SK-N-SH treated with all-trans-retinoic acid at 6 μM for 48 hours (cell line): ENCODE results near the gene UNC45B.

Experiments used
- ATAC-seq: fragments of 200-7000 bp; cut with Tn5 transposase; 3 replicates; pipeline ENCODE4 v1.9.1; 2020; ENCODE audit warnings: mild to moderate bottlenecking, moderate library complexity
- ARNTL ChIP-seq: fragments of 450-650 bp; formaldehyde crosslinking; IDR thresholded peaks from 2 replicates; pipeline ENCODE4 v1.5.0; 2020; ENCODE audit warnings: low read depth, mild to moderate bottlenecking, moderate library complexity, borderline replicate concordance
- BACH2 ChIP-seq: fragments of 250-450 bp; sonication (Bioruptor Pico); IDR thresholded peaks from 2 replicates; pipeline ENCODE4 v1.9.0; 2021; ENCODE audit warnings: mild to moderate bottlenecking, borderline replicate concordance
- CREB5 ChIP-seq: fragments of 250-450 bp; sonication (Bioruptor Pico); IDR thresholded peaks from 2 replicates; pipeline ENCODE4 v1.5.1; 2020; ENCODE audit warnings: low read depth, mild to moderate bottlenecking, moderate library complexity
- CSDC2 ChIP-seq: fragments of 250-450 bp; sonication (Bioruptor Pico); IDR thresholded peaks from 2 replicates; pipeline ENCODE4 v1.5.0; 2020; ENCODE audit warnings: mild to moderate bottlenecking, moderate library complexity
- CSRNP3 ChIP-seq: fragments of 250-450 bp; sonication (Bioruptor Pico); IDR thresholded peaks from 2 replicates; pipeline ENCODE4 v1.5.1; 2021; ENCODE audit warnings: mild to moderate bottlenecking, moderate library complexity
- ESRRG ChIP-seq: fragments of 250-450 bp; sonication (Bioruptor Pico); IDR thresholded peaks from 2 replicates; pipeline ENCODE4 v1.6.1; 2021; ENCODE audit warnings: mild to moderate bottlenecking
- GLIS3 ChIP-seq: fragments of 250-450 bp; sonication (Bioruptor Pico); IDR thresholded peaks from 2 replicates; pipeline ENCODE4 v1.5.0; 2020; ENCODE audit warnings: mild to moderate bottlenecking, moderate library complexity
- ISL1 ChIP-seq: fragments of 250-450 bp; sonication (Bioruptor Pico); IDR thresholded peaks from 2 replicates; pipeline ENCODE4 v2.1.2; 2022; ENCODE audit warnings: mild to moderate bottlenecking, moderate library complexity
- OSR1 ChIP-seq: fragments of 250-450 bp; sonication (Bioruptor Pico); IDR thresholded peaks from 2 replicates; pipeline ENCODE4 v1.8.0; 2022; ENCODE audit warnings: moderate library complexity, mild to moderate bottlenecking, inconsistent platforms
- POU6F1 ChIP-seq: fragments of 250-450 bp; sonication (Bioruptor Pico); IDR thresholded peaks from 2 replicates; pipeline ENCODE4 v1.8.0; 2021; ENCODE audit warnings: low read depth, mild to moderate bottlenecking, moderate library complexity, borderline replicate concordance
- PPARA ChIP-seq: fragments of 250-450 bp; sonication (Bioruptor Pico); IDR thresholded peaks from 2 replicates; pipeline ENCODE4 v1.5.0; 2020; ENCODE audit warnings: mild to moderate bottlenecking, borderline replicate concordance
- RARB ChIP-seq: fragments of 250-450 bp; sonication (Bioruptor Pico); IDR thresholded peaks from 2 replicates; pipeline ENCODE4 v1.8.0; 2021; ENCODE audit warnings: mild to moderate bottlenecking, moderate library complexity
- TCF4 ChIP-seq: fragments of 250-450 bp; sonication (Bioruptor Pico); IDR thresholded peaks from 2 replicates; pipeline ENCODE4 v1.8.0; 2021; ENCODE audit warnings: mild to moderate bottlenecking, moderate library complexity, borderline replicate concordance
- TOX ChIP-seq: fragments of 250-450 bp; sonication (Bioruptor Pico); IDR thresholded peaks from 2 replicates; pipeline ENCODE4 v1.8.0; 2021; ENCODE audit warnings: mild to moderate bottlenecking, moderate library complexity, borderline replicate concordance
- TSHZ2 ChIP-seq: fragments of 250-450 bp; sonication (Bioruptor Pico); IDR thresholded peaks from 2 replicates; pipeline ENCODE4 v1.5.0; 2020; ENCODE audit warnings: mild to moderate bottlenecking, moderate library complexity
- ZFP3 ChIP-seq: fragments of 250-450 bp; sonication (Bioruptor Pico); IDR thresholded peaks from 2 replicates; pipeline ENCODE4 v1.5.0; 2020; ENCODE audit warnings: mild to moderate bottlenecking, moderate library complexity
- ZFP30 ChIP-seq: fragments of 450-650 bp; formaldehyde crosslinking; IDR thresholded peaks from 2 replicates; pipeline ENCODE4 v1.5.0; 2022; ENCODE audit warnings: mild to moderate bottlenecking, moderate library complexity
- ZNF565 ChIP-seq: fragments of 450-650 bp; formaldehyde crosslinking; conservative IDR thresholded peaks from 2 replicates; pipeline ENCODE4 v1.5.0; 2020; ENCODE audit warnings: low read depth, mild to moderate bottlenecking, moderate library complexity
- ZNF70 ChIP-seq: fragments of 450-650 bp; formaldehyde crosslinking; IDR thresholded peaks from 2 replicates; pipeline ENCODE4 v1.5.0; 2020; ENCODE audit warnings: mild to moderate bottlenecking, moderate library complexity
- ZNF8 ChIP-seq: fragments of 450-650 bp; formaldehyde crosslinking; IDR thresholded peaks from 2 replicates; pipeline ENCODE4 v1.5.0; 2020; ENCODE audit warnings: mild to moderate bottlenecking, moderate library complexity

UNC45B gene

GRCh38 chr17:35224436-35224835 lies 76.8 kb downstream of the UNC45B start:
- no peak for TF ChIP-seq ZNF565 (CRISPR knock-in tag)
- TF ChIP-seq ZNF8: no peak
- no peak for TF ChIP-seq OSR1 (CRISPR knock-in tag)
- TF ChIP-seq BACH2: no peak
- no peak for TF ChIP-seq POU6F1
- TF ChIP-seq ZNF70 (CRISPR knock-in tag): no peak
- TF ChIP-seq TCF4 (CRISPR knock-in tag): no peak
- no peak for TF ChIP-seq TOX (CRISPR knock-in tag)
- TF ChIP-seq PPARA (CRISPR knock-in tag): no peak
- TF ChIP-seq ESRRG (CRISPR knock-in tag): no peak
- no peak for TF ChIP-seq CREB5
- no peak for TF ChIP-seq ZFP30 (CRISPR knock-in tag)
- no peak for TF ChIP-seq RARB (CRISPR knock-in tag)
- TF ChIP-seq CSDC2: no peak
- no peak for TF ChIP-seq TSHZ2 (CRISPR knock-in tag)
- no peak for TF ChIP-seq ISL1 (CRISPR knock-in tag)
- TF ChIP-seq ZFP3 (CRISPR knock-in tag): no peak
- ATAC-seq: no peak

- no peak for ATAC-seq
Measured at GRCh38 chr17:35227546-35227945, 79.9 kb downstream of the UNC45B start.

More at GRCh38 chr17:35227546-35227945, 79.9 kb downstream of the UNC45B start:
- TF ChIP-seq CREB5 (no peak), ZNF8 (no peak), PPARA (CRISPR knock-in tag) (no peak), TCF4 (CRISPR knock-in tag) (no peak), ARNTL (CRISPR knock-in tag) (no peak), ISL1 (CRISPR knock-in tag) (no peak), GLIS3 (no peak), BACH2 (no peak), CSRNP3 (CRISPR knock-in tag) (no peak), TSHZ2 (CRISPR knock-in tag) (no peak), OSR1 (CRISPR knock-in tag) (no peak)
